Keratinocyte (primary cell): ENCODE data around the gene SLC1A3. TPM values are rescaled to one million over a fixed set of nuclear protein-coding genes. Genes with fewer than 3 reads are reported as not detected.
"Not testable (repeated sequence)": the region's sequence is repeated elsewhere in the genome, so short reads cannot be mapped to it uniquely, and the experiment has no call there.

Experiments used
- DNase-seq: peaks from one replicate; pipeline ENCODE4 v3.0.0-alpha.2; 2011; ENCODE audit warnings: low read depth, missing footprints, low spot score
- FAIRE-seq: peaks from 2 replicates; lab custom pipeline; 2011; peaks lifted over from hg19 to GRCh38; lab: Jason Lieb, UNC
- H2AFZ ChIP-seq: 2 replicates; pipeline ENCODE4 v1.6.0; 2012; ENCODE audit warnings: low read length, control low read depth, inconsistent platforms; ENCODE audit not compliant: control insufficient read depth
- H3K27ac ChIP-seq: 2 replicates; pipeline ENCODE4 v1.5.1; 2011; ENCODE audit warnings: low read length; ENCODE audit not compliant: control insufficient read depth, insufficient read depth
- H3K27me3 ChIP-seq: 3 replicates; pipeline ENCODE4 v1.6.0; 2011; ENCODE audit warnings: low read length; ENCODE audit not compliant: control insufficient read depth, insufficient read depth; ENCODE audit errors: extremely low read depth
- H3K36me3 ChIP-seq, 2 experiments: 2 replicates in 1 of 2; 3 replicates in 1 of 2; pipeline ENCODE4 v1.5.1; 2011; ENCODE audit warnings: low read length in 2 of 2, mild to moderate bottlenecking in 1 of 2; ENCODE audit not compliant: control insufficient read depth in 2 of 2, insufficient read depth in 2 of 2; ENCODE audit errors: extremely low read depth in 1 of 2
- H3K4me1 ChIP-seq: 3 replicates; pipeline ENCODE4 v1.5.1; 2011; ENCODE audit warnings: low read length; ENCODE audit not compliant: control insufficient read depth, insufficient read depth; ENCODE audit errors: extremely low read depth
- H3K4me2 ChIP-seq: 3 replicates; pipeline ENCODE4 v1.6.0; 2011; ENCODE audit warnings: low read depth, low read length; ENCODE audit not compliant: control insufficient read depth, insufficient read depth; ENCODE audit errors: extremely low read depth
- H3K4me3 ChIP-seq, 3 experiments: fragments of 200-600 bp in 1 of 3; sonication (generic) in 1 of 3; 2 replicates in 2 of 3; 3 replicates in 1 of 3; pipeline ENCODE4 v1.5.1; 2011 to 2016; ENCODE audit warnings: low read length in 3 of 3, mild to moderate bottlenecking in 3 of 3, control low read depth in 2 of 3, inconsistent platforms in 1 of 3, low read depth in 1 of 3, mixed read lengths in 1 of 3, mixed run types in 1 of 3, moderate library complexity in 1 of 3; ENCODE audit not compliant: control insufficient read depth in 2 of 3, insufficient read depth in 2 of 3; ENCODE audit errors: extremely low read depth in 1 of 3
- H3K79me2 ChIP-seq: 2 replicates; pipeline ENCODE4 v1.6.0; 2012; ENCODE audit warnings: low read length; ENCODE audit not compliant: control insufficient read depth, insufficient read depth
- H3K9ac ChIP-seq: 3 replicates; pipeline ENCODE4 v1.6.0; 2011; ENCODE audit warnings: low read length; ENCODE audit not compliant: control insufficient read depth, insufficient read depth; ENCODE audit errors: extremely low read depth
- H3K9me1 ChIP-seq: 3 replicates; pipeline ENCODE4 v1.6.0; 2011; ENCODE audit warnings: low read length; ENCODE audit not compliant: control insufficient read depth, insufficient read depth; ENCODE audit errors: extremely low read depth
- H3K9me3 ChIP-seq: 2 replicates; pipeline ENCODE4 v1.5.1; 2012; ENCODE audit warnings: low read depth, low read length; ENCODE audit not compliant: control insufficient read depth
- H4K20me1 ChIP-seq: 3 replicates; pipeline ENCODE4 v1.6.0; 2011; ENCODE audit warnings: low read length; ENCODE audit not compliant: control insufficient read depth, insufficient read depth; ENCODE audit errors: extremely low read depth
- CTCF ChIP-seq, 3 experiments: IDR thresholded peaks in 1 of 3; conservative IDR thresholded peaks in 1 of 3; optimal IDR thresholded peaks in 1 of 3; 2 replicates in 2 of 3; 3 replicates in 1 of 3; pipeline versions ENCODE3 to v1.5.1; 2011; ENCODE audit warnings: low read length in 3 of 3, mild to moderate bottlenecking in 3 of 3, moderate library complexity in 2 of 3, control low read depth in 1 of 3, inconsistent platforms in 1 of 3; ENCODE audit not compliant: insufficient read depth in 2 of 3; ENCODE audit errors: extremely low read depth in 1 of 3
- EZH2 ChIP-seq: IDR thresholded peaks from one replicate; pipeline ENCODE4 v1.6.1; 2012; ENCODE audit warnings: inconsistent platforms, mild to moderate bottlenecking, low read length, moderate library complexity
- dilution Hi-C: fragments of 300-500 bp; cut with MboI; formaldehyde crosslinking; loops from one replicate; pipeline ENCODE4 v1.7.0; 2020; ENCODE audit warnings: low sequenced_read_pairs; ENCODE audit not compliant: extremely low pct_ligation_motif_present
- polyA plus RNA-seq, 5 experiments: library from polyadenylated mRNA; depleted of rRNA in 3 of 5; stranded (reverse) in 3 of 5; stranded (forward) in 1 of 5; unstranded in 1 of 5; fragments of >200 nt; gene quantifications; 1 replicate in 1 of 5; 2 replicates in 3 of 5; 3 replicates in 1 of 5; pipeline versions ENCODE4 v1.2.1 to v1.2.3, GENCODE V29; 2011 to 2012; ENCODE audit warnings: missing spikeins in 2 of 5, low read depth in 1 of 5, low replicate concordance in 1 of 5

SLC1A3 gene
- polyA plus RNA-seq, 1 donor (not counting 4 experiments of a cell fraction or from before 2014, with no cell fraction given), result 22.2 TPM

DNA sequence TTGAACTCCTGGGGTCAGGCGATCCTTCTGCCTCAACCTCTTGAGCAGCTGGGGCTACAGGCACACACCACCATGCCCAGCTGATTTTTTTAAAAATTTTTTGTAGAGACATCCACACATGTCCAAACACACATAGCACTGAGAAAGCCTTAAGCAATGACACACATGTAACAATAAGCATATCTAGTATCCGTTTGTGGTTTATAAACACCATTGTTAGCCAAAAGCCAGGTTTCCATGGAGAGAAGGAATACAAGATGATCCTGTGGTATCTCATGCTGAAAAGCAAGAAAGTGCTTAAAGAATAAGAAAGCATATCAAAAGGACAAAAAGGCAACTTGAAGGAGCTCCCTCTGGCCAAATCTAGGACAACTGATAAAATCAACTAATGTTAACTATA is 29.7 kb upstream of the SLC1A3 start:
- Histone ChIP-seq H3K27me3 (no peaks in the 10 kb centered on the region), H3K9me3 (no peaks in the 10 kb centered on the region), H3K4me3 (no peak overlapping the region), H3K9ac (no peak overlapping the region), H3K9me1 (no peaks in the 10 kb centered on the region), H3K27ac (peak overlapping the region; percentile 29), H3K79me2 (no peaks in the 10 kb centered on the region), H3K36me3 (no peaks in the 10 kb centered on the region), H2AFZ (peak overlapping the region; percentile 6), H3K4me1 (peaks cover 44% of the 10 kb centered on the region), H3K4me2 (no peak overlapping the region), H4K20me1 (no peaks in the 10 kb centered on the region)
- peak; percentile 66 for FAIRE-seq
- dilution Hi-C loops, result no loop called here
- no peak for TF ChIP-seq EZH2
- no peak for TF ChIP-seq CTCF (optimal IDR thresholded peaks at IDR 0.05 in 1 of 3, IDR thresholded peaks at IDR 0.05 in 1 of 3, conservative IDR thresholded peaks at IDR 0.05 in 1 of 3; ENCODE audit: extremely low read depth in 1 of 3, insufficient read depth in 2 of 3, low read length in 3 of 3)
- DNase-seq, result no peak

GRCh38 chr5:36579858-36580257 is 26.5 kb upstream of the SLC1A3 start:
- H3K36me3 ChIP-seq, H3K4me2 ChIP-seq, H3K27ac ChIP-seq, FAIRE-seq, H4K20me1 ChIP-seq, H3K9ac ChIP-seq, dilution Hi-C loops, DNase-seq, H2AFZ ChIP-seq, H3K27me3 ChIP-seq, H3K79me2 ChIP-seq, H3K4me3 ChIP-seq, H3K9me1 ChIP-seq, H3K9me3 ChIP-seq: not testable (repeated sequence)
- H3K4me1 ChIP-seq, result peaks cover 21% of the 10 kb centered on the region

DNA sequence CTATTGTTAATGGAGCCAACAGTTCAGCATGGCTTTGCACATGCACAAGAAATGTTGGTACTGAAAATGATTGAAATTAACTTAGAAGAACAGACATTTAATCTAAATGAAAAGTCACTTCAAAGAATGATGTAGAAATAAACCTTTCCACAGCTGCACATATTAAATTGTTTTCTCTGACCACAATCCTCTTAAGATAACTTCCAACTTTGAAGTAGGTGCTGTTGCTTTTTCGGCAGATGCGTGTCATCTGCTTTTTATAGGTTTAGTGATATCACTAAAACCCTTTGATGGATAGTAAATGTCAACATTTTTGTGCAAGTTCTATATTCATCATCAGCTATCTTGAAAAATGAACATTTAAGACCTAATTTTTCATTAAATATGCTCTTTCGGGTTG is 25.3 kb upstream of the SLC1A3 start:
- Histone ChIP-seq H3K36me3 (no peaks in the 10 kb centered on the region), H4K20me1 (no peaks in the 10 kb centered on the region), H3K4me3 (no peak overlapping the region), H3K4me2 (no peak overlapping the region), H3K9me1 (no peaks in the 10 kb centered on the region), H3K27ac (no peak overlapping the region), H2AFZ (no peak overlapping the region), H3K27me3 (no peaks in the 10 kb centered on the region), H3K9me3 (no peaks in the 10 kb centered on the region), H3K79me2 (no peaks in the 10 kb centered on the region), H3K4me1 (peaks cover 9% of the 10 kb centered on the region), H3K9ac (no peak overlapping the region)
- TF ChIP-seq CTCF (optimal IDR thresholded peaks at IDR 0.05 in 1 of 3, IDR thresholded peaks at IDR 0.05 in 1 of 3, conservative IDR thresholded peaks at IDR 0.05 in 1 of 3; ENCODE audit: extremely low read depth in 1 of 3, insufficient read depth in 2 of 3, low read length in 3 of 3) (no peak), EZH2 (no peak)
- dilution Hi-C loops, result no loop called here
- DNase-seq (no peak), FAIRE-seq (no peak)
